WTC11 (cell line): ENCODE measurements around the gene SLC17A9. TPM values are rescaled to one million over a fixed set of nuclear protein-coding genes. Genes with fewer than 3 reads are reported as not detected.
A peak's percentile ranks its signal among the peaks of the same experiment; 100 is the strongest.

Source experiments
- ATAC-seq: fragments of 200-7000 bp; cut with Tn5 transposase; 2 replicates; pipeline ENCODE4 v1.10.0; 2021; ENCODE audit warnings: mild to moderate bottlenecking, moderate library complexity
- CTCF ChIA-PET: fragments of 300-600 bp; sonication (Branson Sonifier 250); formaldehyde crosslinking; loops from one replicate; lab custom pipeline; 2021; ENCODE audit warnings: antibody characterized with exemption; lab: Charles Lee
- POLR2A ChIA-PET: fragments of 350-600 bp; sonication (Branson Sonifier 250); formaldehyde crosslinking; loops from one replicate; lab custom pipeline; 2021; ENCODE audit warnings: antibody characterized with exemption; lab: Charles Lee
- DNase-seq: peaks from one replicate; pipeline ENCODE4 v3.0.0; 2021; ENCODE audit warnings: low spot score
- H3K27ac Mint-ChIP-seq: 2 replicates; pipeline ENCODE4 v1.8.0; 2021; ENCODE audit warnings: mixed read lengths
- H3K27me3 Mint-ChIP-seq: 2 replicates; pipeline ENCODE4 v1.8.0; 2021; ENCODE audit warnings: low read depth, mild to moderate bottlenecking, moderate library complexity, mixed read lengths
- H3K36me3 Mint-ChIP-seq: 2 replicates; pipeline ENCODE4 v1.8.0; 2021; ENCODE audit warnings: mixed read lengths
- H3K4me1 Mint-ChIP-seq: 2 replicates; pipeline ENCODE4 v1.8.0; 2022; ENCODE audit warnings: mixed read lengths
- H3K4me3 Mint-ChIP-seq: 2 replicates; pipeline ENCODE4 v1.8.0; 2021; ENCODE audit warnings: mild to moderate bottlenecking, moderate library complexity, mixed read lengths
- H3K9me3 Mint-ChIP-seq: 2 replicates; pipeline ENCODE4 v1.8.0; 2021; ENCODE audit warnings: mixed read lengths
- FOXP1 ChIP-seq: sonication (generic); formaldehyde crosslinking; IDR thresholded peaks from 2 replicates; pipeline ENCODE4 v1.8.0; 2022; ENCODE audit warnings: missing genetic modification reagents, mild to moderate bottlenecking, moderate library complexity, borderline replicate concordance
- JAZF1 ChIP-seq: fragments of 250-450 bp; sonication (Bioruptor Pico); IDR thresholded peaks from 2 replicates; pipeline ENCODE4 v1.9.0; 2021; ENCODE audit warnings: moderate library complexity, mild to moderate bottlenecking, inconsistent platforms
- NFYB ChIP-seq: sonication (generic); formaldehyde crosslinking; conservative IDR thresholded peaks from 2 replicates; pipeline ENCODE4 v1.8.0; 2022; ENCODE audit warnings: low read depth, missing genetic modification reagents
- NR1H2 ChIP-seq: sonication (generic); formaldehyde crosslinking; IDR thresholded peaks from 2 replicates; pipeline ENCODE4 v1.9.0; 2021; ENCODE audit warnings: mild to moderate bottlenecking, moderate library complexity, missing genetic modification reagents
- OVOL2 ChIP-seq: fragments of 250-450 bp; sonication (Bioruptor Pico); IDR thresholded peaks from 2 replicates; pipeline ENCODE4 v1.9.0; 2021; ENCODE audit warnings: mild to moderate bottlenecking, borderline replicate concordance
- SP1 ChIP-seq: sonication (generic); formaldehyde crosslinking; conservative IDR thresholded peaks from 2 replicates; pipeline ENCODE4 v1.8.1; 2022; ENCODE audit warnings: missing genetic modification reagents
- TEAD4 ChIP-seq: sonication (generic); formaldehyde crosslinking; IDR thresholded peaks from 2 replicates; pipeline ENCODE4 v1.8.0; 2022; ENCODE audit warnings: mild to moderate bottlenecking, missing genetic modification reagents
- ZBTB21 ChIP-seq: sonication (generic); formaldehyde crosslinking; IDR thresholded peaks from 2 replicates; pipeline ENCODE4 v1.8.1; 2023; ENCODE audit warnings: mild to moderate bottlenecking, missing genetic modification reagents, borderline replicate concordance
- ZNF121 ChIP-seq: sonication (generic); formaldehyde crosslinking; IDR thresholded peaks from 2 replicates; pipeline ENCODE4 v1.8.0; 2023; ENCODE audit warnings: missing genetic modification reagents
- ZNF317 ChIP-seq: sonication (generic); formaldehyde crosslinking; IDR thresholded peaks from 2 replicates; pipeline ENCODE4 v1.8.1; 2023; ENCODE audit warnings: low read depth, mild to moderate bottlenecking, moderate library complexity, missing genetic modification reagents, borderline replicate concordance
- ZNF396 ChIP-seq: fragments of 250-450 bp; sonication (Bioruptor Pico); IDR thresholded peaks from 2 replicates; pipeline ENCODE4 v1.8.0; 2021; ENCODE audit warnings: mild to moderate bottlenecking, moderate library complexity, borderline replicate concordance
- total RNA-seq: library from RNA; stranded (reverse); gene quantifications from 3 replicates; pipeline ENCODE4 v1.2.3, GENCODE V29; 2021
- TF ChIP-seq, protein P1 (sequence below): fragments of 250-450 bp; sonication (Bioruptor Pico); IDR thresholded peaks from 2 replicates; pipeline ENCODE4 v1.8.0; 2021; ENCODE audit warnings: mild to moderate bottlenecking
- TF ChIP-seq, protein P2 (sequence below): fragments of 250-450 bp; sonication (Bioruptor Pico); IDR thresholded peaks from 2 replicates; pipeline ENCODE4 v1.9.0; 2021; ENCODE audit warnings: mild to moderate bottlenecking
- TF ChIP-seq, protein P3 (sequence below): sonication (generic); formaldehyde crosslinking; IDR thresholded peaks from 2 replicates; pipeline ENCODE4 v1.8.1; 2023; ENCODE audit warnings: mild to moderate bottlenecking, missing genetic modification reagents, borderline replicate concordance
- TF ChIP-seq, protein P4 (sequence below): sonication (generic); formaldehyde crosslinking; IDR thresholded peaks from 2 replicates; pipeline ENCODE4 v1.8.0; 2022; ENCODE audit warnings: mild to moderate bottlenecking, missing genetic modification reagents
- TF ChIP-seq, protein P5 (sequence below): sonication (generic); formaldehyde crosslinking; conservative IDR thresholded peaks from 2 replicates; pipeline ENCODE4 v1.8.1; 2023; ENCODE audit warnings: mild to moderate bottlenecking, low read depth, missing genetic modification reagents, moderate library complexity
- TF ChIP-seq, protein P6 (sequence below): sonication (generic); formaldehyde crosslinking; IDR thresholded peaks from 2 replicates; pipeline ENCODE4 v1.8.1; 2023; ENCODE audit warnings: mild to moderate bottlenecking, missing genetic modification reagents, moderate library complexity
- TF ChIP-seq, protein P7 (sequence below): sonication (generic); formaldehyde crosslinking; IDR thresholded peaks from 2 replicates; pipeline ENCODE4 v1.8.0; 2022; ENCODE audit warnings: mild to moderate bottlenecking, missing genetic modification reagents
- TF ChIP-seq, protein P8 (sequence below): sonication (generic); formaldehyde crosslinking; IDR thresholded peaks from 2 replicates; pipeline ENCODE4 v1.8.1; 2023; ENCODE audit warnings: mild to moderate bottlenecking, missing genetic modification reagents

Gene SLC17A9
- total RNA-seq, 1 experiment from 2014 or later: 41.7 TPM

DNA sequence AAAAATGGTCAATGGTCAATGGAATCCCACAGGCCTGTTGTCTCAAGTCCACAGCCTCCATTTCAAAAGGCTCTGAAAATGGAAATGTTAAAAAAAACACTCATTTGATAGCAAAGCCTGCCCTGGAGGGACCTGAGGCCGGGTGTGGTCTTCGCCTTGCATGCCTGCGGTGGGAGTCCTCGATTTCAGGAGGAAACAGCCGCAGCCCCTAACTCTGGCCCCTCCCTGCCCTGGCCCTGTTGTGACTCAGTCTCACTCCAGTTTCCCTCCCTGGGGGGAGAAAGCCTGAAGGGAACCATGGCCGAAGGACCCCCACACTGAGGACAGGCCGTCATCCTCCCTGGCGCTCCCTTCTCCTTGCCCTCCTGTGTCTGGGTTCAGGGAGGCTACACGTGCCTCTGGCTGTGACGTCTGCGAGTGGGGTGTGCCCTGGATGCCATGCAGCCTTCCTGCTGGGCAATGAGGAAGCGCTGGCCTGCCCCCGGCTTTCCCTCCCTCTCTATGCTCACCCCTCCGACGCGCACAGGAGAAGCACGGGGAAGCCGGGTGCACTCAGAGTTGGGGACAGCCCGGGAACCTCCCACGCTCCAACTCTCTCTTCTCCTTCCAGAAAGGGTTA is 45.0 kb downstream of the SLC17A9 start:
- H3K27me3 Mint-ChIP-seq: peaks cover 43% of the 10 kb centered on the region
- CTCF ChIA-PET: interaction anchor here (0.6 kb wide), 1 partner anchor 830 kb away, joined by 3 read pairs; no protein-coding TSS in a partner anchor
- H3K27ac Mint-ChIP-seq: peak overlapping the region; percentile 57; the same call in 1 of the 2 replicates
- POLR2A ChIA-PET: interaction anchor here (0.5 kb wide), 1 partner anchor 14 kb away, joined by 3 read pairs; no protein-coding TSS in a partner anchor
- H3K9me3 Mint-ChIP-seq: no peaks in the 10 kb centered on the region
- DNase-seq (no peak), ATAC-seq (no peak)
- TF ChIP-seq, protein P1, sequence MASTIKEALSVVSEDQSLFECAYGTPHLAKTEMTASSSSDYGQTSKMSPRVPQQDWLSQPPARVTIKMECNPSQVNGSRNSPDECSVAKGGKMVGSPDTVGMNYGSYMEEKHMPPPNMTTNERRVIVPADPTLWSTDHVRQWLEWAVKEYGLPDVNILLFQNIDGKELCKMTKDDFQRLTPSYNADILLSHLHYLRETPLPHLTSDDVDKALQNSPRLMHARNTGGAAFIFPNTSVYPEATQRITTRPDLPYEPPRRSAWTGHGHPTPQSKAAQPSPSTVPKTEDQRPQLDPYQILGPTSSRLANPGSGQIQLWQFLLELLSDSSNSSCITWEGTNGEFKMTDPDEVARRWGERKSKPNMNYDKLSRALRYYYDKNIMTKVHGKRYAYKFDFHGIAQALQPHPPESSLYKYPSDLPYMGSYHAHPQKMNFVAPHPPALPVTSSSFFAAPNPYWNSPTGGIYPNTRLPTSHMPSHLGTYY: no peak
- TF ChIP-seq, protein P2, sequence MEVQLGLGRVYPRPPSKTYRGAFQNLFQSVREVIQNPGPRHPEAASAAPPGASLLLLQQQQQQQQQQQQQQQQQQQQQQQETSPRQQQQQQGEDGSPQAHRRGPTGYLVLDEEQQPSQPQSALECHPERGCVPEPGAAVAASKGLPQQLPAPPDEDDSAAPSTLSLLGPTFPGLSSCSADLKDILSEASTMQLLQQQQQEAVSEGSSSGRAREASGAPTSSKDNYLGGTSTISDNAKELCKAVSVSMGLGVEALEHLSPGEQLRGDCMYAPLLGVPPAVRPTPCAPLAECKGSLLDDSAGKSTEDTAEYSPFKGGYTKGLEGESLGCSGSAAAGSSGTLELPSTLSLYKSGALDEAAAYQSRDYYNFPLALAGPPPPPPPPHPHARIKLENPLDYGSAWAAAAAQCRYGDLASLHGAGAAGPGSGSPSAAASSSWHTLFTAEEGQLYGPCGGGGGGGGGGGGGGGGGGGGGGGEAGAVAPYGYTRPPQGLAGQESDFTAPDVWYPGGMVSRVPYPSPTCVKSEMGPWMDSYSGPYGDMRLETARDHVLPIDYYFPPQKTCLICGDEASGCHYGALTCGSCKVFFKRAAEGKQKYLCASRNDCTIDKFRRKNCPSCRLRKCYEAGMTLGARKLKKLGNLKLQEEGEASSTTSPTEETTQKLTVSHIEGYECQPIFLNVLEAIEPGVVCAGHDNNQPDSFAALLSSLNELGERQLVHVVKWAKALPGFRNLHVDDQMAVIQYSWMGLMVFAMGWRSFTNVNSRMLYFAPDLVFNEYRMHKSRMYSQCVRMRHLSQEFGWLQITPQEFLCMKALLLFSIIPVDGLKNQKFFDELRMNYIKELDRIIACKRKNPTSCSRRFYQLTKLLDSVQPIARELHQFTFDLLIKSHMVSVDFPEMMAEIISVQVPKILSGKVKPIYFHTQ (CRISPR knock-in tag): no peak
- H3K4me3 Mint-ChIP-seq: no peak overlapping the region
- H3K4me1 Mint-ChIP-seq: peaks cover 13% of the 10 kb centered on the region
- no peaks in the 10 kb centered on the region for H3K36me3 Mint-ChIP-seq

DNA sequence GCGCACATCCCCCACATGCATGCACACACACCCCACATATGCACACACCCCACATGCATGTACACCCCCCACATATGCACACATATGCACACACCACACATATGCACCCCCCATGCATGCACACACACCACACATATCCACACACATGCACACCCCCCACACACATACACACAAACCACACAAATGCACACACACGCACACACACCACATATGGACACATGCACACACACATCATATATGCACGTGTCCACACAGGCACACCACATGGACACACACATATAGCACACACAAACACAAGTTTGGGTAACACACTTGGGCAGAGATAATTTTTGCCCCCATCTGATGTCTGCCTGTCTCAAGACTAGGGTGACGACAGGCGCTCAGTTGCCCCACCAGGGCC is 45.9 kb downstream of the SLC17A9 start:
- H3K4me1 Mint-ChIP-seq: peaks cover 22% of the 10 kb centered on the region
- ChIA-PET CTCF (interaction anchor here (1.8 kb wide), 1 partner anchor 11 kb away, joined by 7 read pairs; no protein-coding TSS in a partner anchor), POLR2A (no interaction called here)
- H3K27me3 Mint-ChIP-seq: peaks cover 52% of the 10 kb centered on the region
- H3K36me3 Mint-ChIP-seq: no peaks in the 10 kb centered on the region
- DNase-seq (no peak), ATAC-seq (no peak)
- no peak overlapping the region for H3K27ac Mint-ChIP-seq
- H3K9me3 Mint-ChIP-seq: no peaks in the 10 kb centered on the region
- H3K4me3 Mint-ChIP-seq: no peak overlapping the region
- TF ChIP-seq JAZF1 (CRISPR knock-in tag): no peak
- TF ChIP-seq ZBTB21 (CRISPR knock-in tag): no peak
- TF ChIP-seq TEAD4 (CRISPR knock-in tag): no peak
- TF ChIP-seq, protein P3, sequence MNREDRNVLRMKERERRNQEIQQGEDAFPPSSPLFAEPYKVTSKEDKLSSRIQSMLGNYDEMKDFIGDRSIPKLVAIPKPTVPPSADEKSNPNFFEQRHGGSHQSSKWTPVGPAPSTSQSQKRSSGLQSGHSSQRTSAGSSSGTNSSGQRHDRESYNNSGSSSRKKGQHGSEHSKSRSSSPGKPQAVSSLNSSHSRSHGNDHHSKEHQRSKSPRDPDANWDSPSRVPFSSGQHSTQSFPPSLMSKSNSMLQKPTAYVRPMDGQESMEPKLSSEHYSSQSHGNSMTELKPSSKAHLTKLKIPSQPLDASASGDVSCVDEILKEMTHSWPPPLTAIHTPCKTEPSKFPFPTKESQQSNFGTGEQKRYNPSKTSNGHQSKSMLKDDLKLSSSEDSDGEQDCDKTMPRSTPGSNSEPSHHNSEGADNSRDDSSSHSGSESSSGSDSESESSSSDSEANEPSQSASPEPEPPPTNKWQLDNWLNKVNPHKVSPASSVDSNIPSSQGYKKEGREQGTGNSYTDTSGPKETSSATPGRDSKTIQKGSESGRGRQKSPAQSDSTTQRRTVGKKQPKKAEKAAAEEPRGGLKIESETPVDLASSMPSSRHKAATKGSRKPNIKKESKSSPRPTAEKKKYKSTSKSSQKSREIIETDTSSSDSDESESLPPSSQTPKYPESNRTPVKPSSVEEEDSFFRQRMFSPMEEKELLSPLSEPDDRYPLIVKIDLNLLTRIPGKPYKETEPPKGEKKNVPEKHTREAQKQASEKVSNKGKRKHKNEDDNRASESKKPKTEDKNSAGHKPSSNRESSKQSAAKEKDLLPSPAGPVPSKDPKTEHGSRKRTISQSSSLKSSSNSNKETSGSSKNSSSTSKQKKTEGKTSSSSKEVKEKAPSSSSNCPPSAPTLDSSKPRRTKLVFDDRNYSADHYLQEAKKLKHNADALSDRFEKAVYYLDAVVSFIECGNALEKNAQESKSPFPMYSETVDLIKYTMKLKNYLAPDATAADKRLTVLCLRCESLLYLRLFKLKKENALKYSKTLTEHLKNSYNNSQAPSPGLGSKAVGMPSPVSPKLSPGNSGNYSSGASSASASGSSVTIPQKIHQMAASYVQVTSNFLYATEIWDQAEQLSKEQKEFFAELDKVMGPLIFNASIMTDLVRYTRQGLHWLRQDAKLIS (CRISPR knock-in tag): no peak
- TF ChIP-seq ZNF317: no peak
- TF ChIP-seq, protein P4, sequence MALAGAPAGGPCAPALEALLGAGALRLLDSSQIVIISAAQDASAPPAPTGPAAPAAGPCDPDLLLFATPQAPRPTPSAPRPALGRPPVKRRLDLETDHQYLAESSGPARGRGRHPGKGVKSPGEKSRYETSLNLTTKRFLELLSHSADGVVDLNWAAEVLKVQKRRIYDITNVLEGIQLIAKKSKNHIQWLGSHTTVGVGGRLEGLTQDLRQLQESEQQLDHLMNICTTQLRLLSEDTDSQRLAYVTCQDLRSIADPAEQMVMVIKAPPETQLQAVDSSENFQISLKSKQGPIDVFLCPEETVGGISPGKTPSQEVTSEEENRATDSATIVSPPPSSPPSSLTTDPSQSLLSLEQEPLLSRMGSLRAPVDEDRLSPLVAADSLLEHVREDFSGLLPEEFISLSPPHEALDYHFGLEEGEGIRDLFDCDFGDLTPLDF (CRISPR knock-in tag): no peak
- no peak for TF ChIP-seq NR1H2 (CRISPR knock-in tag)
- TF ChIP-seq, protein P5, sequence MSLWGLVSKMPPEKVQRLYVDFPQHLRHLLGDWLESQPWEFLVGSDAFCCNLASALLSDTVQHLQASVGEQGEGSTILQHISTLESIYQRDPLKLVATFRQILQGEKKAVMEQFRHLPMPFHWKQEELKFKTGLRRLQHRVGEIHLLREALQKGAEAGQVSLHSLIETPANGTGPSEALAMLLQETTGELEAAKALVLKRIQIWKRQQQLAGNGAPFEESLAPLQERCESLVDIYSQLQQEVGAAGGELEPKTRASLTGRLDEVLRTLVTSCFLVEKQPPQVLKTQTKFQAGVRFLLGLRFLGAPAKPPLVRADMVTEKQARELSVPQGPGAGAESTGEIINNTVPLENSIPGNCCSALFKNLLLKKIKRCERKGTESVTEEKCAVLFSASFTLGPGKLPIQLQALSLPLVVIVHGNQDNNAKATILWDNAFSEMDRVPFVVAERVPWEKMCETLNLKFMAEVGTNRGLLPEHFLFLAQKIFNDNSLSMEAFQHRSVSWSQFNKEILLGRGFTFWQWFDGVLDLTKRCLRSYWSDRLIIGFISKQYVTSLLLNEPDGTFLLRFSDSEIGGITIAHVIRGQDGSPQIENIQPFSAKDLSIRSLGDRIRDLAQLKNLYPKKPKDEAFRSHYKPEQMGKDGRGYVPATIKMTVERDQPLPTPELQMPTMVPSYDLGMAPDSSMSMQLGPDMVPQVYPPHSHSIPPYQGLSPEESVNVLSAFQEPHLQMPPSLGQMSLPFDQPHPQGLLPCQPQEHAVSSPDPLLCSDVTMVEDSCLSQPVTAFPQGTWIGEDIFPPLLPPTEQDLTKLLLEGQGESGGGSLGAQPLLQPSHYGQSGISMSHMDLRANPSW (CRISPR knock-in tag): no peak
- TF ChIP-seq, protein P6, sequence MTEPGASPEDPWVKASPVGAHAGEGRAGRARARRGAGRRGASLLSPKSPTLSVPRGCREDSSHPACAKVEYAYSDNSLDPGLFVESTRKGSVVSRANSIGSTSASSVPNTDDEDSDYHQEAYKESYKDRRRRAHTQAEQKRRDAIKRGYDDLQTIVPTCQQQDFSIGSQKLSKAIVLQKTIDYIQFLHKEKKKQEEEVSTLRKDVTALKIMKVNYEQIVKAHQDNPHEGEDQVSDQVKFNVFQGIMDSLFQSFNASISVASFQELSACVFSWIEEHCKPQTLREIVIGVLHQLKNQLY (CRISPR knock-in tag): no peak
- TF ChIP-seq, protein P7, sequence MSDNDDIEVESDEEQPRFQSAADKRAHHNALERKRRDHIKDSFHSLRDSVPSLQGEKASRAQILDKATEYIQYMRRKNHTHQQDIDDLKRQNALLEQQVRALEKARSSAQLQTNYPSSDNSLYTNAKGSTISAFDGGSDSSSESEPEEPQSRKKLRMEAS: no peak
- TF ChIP-seq FOXP1: no peak
- no peak for TF ChIP-seq SP1 (CRISPR knock-in tag)
- TF ChIP-seq NFYB (CRISPR knock-in tag): no peak
- TF ChIP-seq, protein P8, sequence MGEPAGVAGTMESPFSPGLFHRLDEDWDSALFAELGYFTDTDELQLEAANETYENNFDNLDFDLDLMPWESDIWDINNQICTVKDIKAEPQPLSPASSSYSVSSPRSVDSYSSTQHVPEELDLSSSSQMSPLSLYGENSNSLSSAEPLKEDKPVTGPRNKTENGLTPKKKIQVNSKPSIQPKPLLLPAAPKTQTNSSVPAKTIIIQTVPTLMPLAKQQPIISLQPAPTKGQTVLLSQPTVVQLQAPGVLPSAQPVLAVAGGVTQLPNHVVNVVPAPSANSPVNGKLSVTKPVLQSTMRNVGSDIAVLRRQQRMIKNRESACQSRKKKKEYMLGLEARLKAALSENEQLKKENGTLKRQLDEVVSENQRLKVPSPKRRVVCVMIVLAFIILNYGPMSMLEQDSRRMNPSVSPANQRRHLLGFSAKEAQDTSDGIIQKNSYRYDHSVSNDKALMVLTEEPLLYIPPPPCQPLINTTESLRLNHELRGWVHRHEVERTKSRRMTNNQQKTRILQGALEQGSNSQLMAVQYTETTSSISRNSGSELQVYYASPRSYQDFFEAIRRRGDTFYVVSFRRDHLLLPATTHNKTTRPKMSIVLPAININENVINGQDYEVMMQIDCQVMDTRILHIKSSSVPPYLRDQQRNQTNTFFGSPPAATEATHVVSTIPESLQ: no peak
- no peak for TF ChIP-seq ZNF396
- TF ChIP-seq OVOL2 (CRISPR knock-in tag): no peak
- TF ChIP-seq ZNF121: no peak
